Cardiac fibroblast (primary cell): ENCODE results near the gene GP5.

Experiments
- DNase-seq, 2 donors: peaks; one replicate each; pipeline versions ENCODE4 v3.0.0 to v3.0.0-alpha.2; 2010; ENCODE audit warnings: low read depth in 2 of 2
- H3K4me3 ChIP-seq, 2 donors: replicated peaks in 1 of 2; 1 replicate in 1 of 2; 2 replicates in 1 of 2; pipeline ENCODE4 v1.5.1; 2011; ENCODE audit warnings: low read depth in 2 of 2, low read length in 2 of 2, mild to moderate bottlenecking in 2 of 2, moderate library complexity in 1 of 2
- TF ChIP-seq, protein P1 (sequence below): IDR thresholded peaks from one replicate; pipeline ENCODE4 v1.5.1; 2011; ENCODE audit warnings: low read depth, mild to moderate bottlenecking, low read length, inconsistent platforms

Gene GP5

GRCh38 chr3:194440756-194441155, 41.7 kb upstream of the GP5 start:
- no peak overlapping the region for H3K4me3 ChIP-seq
- no peak for DNase-seq
- TF ChIP-seq, protein P1, sequence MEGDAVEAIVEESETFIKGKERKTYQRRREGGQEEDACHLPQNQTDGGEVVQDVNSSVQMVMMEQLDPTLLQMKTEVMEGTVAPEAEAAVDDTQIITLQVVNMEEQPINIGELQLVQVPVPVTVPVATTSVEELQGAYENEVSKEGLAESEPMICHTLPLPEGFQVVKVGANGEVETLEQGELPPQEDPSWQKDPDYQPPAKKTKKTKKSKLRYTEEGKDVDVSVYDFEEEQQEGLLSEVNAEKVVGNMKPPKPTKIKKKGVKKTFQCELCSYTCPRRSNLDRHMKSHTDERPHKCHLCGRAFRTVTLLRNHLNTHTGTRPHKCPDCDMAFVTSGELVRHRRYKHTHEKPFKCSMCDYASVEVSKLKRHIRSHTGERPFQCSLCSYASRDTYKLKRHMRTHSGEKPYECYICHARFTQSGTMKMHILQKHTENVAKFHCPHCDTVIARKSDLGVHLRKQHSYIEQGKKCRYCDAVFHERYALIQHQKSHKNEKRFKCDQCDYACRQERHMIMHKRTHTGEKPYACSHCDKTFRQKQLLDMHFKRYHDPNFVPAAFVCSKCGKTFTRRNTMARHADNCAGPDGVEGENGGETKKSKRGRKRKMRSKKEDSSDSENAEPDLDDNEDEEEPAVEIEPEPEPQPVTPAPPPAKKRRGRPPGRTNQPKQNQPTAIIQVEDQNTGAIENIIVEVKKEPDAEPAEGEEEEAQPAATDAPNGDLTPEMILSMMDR = no peak

DNA sequence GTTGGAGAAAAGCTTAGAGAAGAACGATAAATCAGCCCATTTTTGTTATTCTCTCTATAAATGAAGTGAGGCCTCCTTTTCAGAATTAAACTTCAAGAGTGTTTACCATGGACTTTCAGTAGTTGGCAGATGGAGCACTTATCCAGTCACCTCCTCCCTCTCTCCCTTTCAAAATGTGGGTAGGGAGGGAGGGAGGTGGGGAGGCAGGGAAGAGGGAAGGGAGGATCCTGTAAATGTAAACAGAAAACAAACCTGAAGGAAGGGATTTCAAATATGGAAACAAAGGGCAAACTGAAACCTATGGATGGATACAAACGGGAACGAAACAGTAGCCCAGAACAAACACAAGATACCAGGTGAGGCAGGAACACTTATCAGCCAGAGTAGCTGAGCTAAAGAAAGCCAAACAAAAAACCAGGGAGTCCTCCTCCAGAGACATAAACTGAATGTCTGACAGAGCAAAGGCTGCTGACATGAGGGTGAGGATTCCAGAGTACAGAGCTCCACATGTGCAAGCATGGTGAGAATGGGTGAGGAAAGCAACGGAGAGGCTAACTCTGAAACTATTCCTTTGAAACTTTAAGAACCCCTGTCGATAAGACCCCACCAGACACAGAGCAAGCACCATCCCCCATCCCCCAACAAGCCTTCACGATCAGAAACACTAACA, 41.0 kb upstream of the GP5 start:
- DNase-seq = no peak
- H3K4me3 ChIP-seq = no peak overlapping the region
- TF ChIP-seq, protein P1 = no peak

DNA sequence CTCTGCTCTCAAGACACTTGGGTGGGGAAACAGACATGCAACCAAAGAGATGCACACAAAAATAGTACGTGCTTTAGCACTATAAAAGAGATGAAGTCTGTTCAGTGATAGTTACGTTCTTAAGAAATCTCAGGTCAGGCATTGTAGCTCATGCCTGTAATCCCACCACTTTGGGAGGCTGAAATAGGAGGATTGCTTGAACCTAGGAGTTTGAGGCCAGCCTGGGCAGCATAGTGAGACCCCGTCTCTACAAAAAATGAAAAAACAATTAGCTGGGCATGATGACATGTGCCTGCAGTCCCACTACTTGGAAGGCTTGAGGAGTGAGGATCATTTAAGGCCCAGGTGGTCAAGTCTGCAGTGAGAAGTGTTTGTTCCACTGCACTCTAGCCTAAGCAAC, 35.4 kb upstream of the GP5 start:
- no peak overlapping the region for H3K4me3 ChIP-seq
- no peak for DNase-seq
- TF ChIP-seq, protein P1 = no peak

DNA sequence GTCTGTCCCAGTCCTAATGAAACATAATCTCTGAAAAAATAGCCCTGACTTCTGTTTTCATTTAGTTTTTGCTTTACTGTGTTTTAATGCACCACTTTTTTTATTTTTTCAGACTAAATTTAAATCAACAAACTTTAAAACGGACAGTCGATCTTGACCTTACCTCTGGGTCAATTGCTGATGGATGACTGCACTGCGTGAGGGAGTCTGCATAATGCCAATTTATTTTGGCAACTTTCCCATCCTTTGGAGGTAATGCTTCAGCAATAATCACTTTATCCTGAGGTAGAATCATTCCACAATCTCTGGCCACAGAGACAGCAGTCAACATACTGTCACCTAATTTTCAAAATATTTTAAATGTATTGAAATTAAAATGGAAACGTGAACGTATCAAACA, 32.5 kb upstream of the GP5 start:
- DNase-seq = no peak
- TF ChIP-seq, protein P1 = no peak
- no peak overlapping the region for H3K4me3 ChIP-seq

GRCh38 chr3:194425399-194425798, 26.3 kb upstream of the GP5 start:
- no peak for DNase-seq
- TF ChIP-seq, protein P1 = no peak
- no peak overlapping the region for H3K4me3 ChIP-seq

GRCh38 chr3:194424953-194425352, 25.9 kb upstream of the GP5 start:
- no peak for DNase-seq
- TF ChIP-seq, protein P1 = no peak
- H3K4me3 ChIP-seq = no peak overlapping the region

DNA sequence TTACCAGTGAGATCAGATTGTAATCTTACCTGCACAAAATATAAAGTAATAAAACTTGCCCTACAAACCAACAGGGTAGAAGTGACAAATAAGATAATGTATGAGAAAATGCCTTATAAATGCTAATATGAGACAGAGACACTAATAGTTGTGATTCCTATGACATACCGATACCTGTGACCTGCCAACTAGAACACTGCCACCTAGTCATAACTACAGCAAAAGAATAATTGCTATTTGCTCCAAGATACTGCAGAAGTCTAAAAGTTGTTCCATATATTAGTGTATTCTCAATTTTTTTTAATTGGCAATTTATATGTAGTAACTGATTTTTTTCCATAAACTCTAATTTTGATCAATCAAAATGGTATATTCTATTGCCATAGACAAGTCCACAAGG, 25.3 kb upstream of the GP5 start:
- H3K4me3 ChIP-seq = no peak overlapping the region
- TF ChIP-seq, protein P1 = no peak
- no peak for DNase-seq
